Cardiac septum (tissue), 1 donor: ENCODE results near the gene VPS45. TPM values are rescaled to one million over a fixed set of nuclear protein-coding genes. Genes with fewer than 3 reads are reported as not detected.
"Not testable (repeated sequence)": the region's sequence is repeated elsewhere in the genome, so short reads cannot be mapped to it uniquely, and the experiment has no call there.

Experiments
- DNase-seq: peaks from one replicate; pipeline ENCODE4 v3.0.0-alpha.2; 2020; ENCODE audit warnings: low spot score
- intact Hi-C: fragments of 100-400 bp; cut with DNase I; formaldehyde crosslinking; loops from one replicate; pipeline ENCODE4 v1.14.0; 2022
- total RNA-seq: library from RNA; stranded (reverse); fragmentation: NEBNext Ultra II Directional; extraction: Animal tissue kit (Norgen Biotek cat#: 25700); gene quantifications from one replicate; pipeline ENCODE4 v1.2.1, GENCODE V29; 2021
- donor health status: DM: no; HTN: no; CAD: no.

The VPS45 gene
- total RNA-seq, 1 donor from 2014 or later: 71.6 TPM

DNA sequence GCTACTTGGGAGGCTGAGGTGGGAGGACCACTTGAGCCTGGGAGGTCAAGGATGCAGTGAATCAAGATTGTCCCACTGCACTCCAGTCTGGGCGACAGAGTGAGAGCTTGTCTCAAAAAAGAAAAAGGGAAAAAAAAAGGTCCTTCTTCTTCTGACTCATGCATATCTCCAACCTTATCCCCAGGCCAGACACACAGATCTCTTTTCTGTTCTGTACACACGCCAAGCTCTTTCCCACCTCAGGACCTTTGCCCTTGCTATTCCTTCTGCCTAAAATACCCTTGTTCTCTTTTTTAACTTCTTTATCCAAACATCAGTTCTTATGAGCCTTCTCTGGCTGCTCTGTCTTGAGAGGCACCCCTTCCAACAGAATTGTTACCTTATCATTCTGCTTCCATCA is 104.2 kb downstream of the VPS45 start:
- DNase-seq: no peak
- intact Hi-C loops: no loop called here

- no peak for DNase-seq
- intact Hi-C loops: no loop called here
These were observed 105.6 kb downstream of the VPS45 start for GRCh38 chr1:150173141-150173585.

GRCh38 chr1:150176593-150176992 is 109.0 kb downstream of the VPS45 start:
- no peak for DNase-seq
- intact Hi-C loops: no loop called here

DNA sequence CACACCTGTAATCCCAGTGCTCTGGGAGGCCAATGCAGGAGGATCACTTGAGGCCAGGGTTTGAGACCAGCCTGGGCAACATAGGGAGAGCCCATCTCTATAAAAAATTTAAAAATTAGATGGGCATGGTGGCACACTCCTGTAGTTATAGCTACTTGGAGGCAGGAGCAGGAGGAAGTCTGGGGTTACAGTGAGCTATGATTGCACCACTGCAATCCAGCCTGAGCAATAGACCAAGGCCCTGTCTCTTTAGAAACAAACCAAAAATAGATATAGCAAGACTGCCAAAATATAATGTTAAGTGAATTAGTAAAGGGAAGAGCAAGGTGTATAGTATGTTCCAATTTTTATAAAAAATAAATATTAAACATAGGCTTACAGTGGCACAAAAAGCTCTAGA is 111.0 kb downstream of the VPS45 start:
- intact Hi-C loops: no loop called here
- no peak for DNase-seq

- no peak for DNase-seq
- intact Hi-C loops: no loop called here
These were observed 112.3 kb downstream of the VPS45 start for GRCh38 chr1:150179867-150180266.

DNA sequence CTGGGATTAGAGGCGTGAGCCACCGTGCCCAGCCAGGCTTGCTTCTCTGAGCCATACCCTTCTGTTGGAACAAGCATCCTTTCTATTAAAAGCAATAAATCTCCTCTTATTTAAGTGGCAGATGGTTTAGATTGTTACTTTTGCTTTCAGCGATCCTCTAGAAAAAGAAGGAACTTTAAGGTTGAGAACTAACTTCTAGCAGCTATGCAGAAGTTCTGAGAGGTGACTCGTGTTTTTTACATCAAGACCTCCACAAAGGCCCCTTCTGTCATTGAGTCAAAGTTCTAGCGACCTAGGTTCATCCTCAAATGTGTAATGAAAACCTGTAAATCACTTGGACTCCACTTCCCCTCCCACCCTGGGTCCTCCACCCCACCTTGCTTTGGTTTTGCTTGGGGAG is 112.9 kb downstream of the VPS45 start:
- intact Hi-C loops: no loop called here
- no peak for DNase-seq

GRCh38 chr1:150182247-150182646 is 114.7 kb downstream of the VPS45 start:
- DNase-seq: no peak
- intact Hi-C loops: no loop called here

DNA sequence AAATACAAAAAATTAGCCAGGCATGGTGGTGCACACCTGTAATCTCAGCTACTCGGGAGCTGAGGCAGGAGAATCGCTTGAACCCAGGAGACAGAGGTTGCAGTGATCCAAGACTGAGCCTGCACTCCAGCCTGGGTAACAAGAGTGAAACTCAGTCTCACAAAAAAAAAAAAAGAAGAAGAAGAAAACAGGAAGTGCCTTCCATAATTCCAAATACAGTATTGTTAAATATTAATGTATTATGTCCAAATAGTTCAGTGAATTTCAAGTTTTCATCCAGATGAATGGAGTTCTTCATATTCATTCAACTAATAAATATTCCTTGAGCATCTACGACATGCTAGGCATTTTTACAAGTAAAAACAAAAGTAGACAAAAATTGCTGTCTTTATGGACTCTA is 115.5 kb downstream of the VPS45 start:
- DNase-seq: no peak
- intact Hi-C loops: no loop called here

DNA sequence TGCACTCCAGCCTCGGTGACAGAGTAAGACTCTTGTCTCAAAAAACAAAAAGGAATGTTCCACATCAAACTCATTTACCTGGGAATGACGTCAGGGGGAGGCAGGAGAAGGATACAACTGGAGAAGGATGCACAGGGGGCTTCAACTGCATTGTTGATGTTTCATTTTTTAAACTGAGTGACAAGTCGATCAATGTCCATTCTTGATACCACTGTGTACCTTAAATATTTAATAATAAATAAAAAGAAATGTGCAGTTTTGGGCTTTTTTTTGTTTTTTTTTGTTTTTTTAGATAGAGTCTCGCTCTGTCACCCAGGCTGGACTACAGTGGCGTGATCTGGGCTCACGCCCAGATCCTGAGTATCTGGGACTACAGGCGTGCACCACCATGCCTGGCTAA is 117.9 kb downstream of the VPS45 start:
- intact Hi-C loops: loop anchor here (5.0 kb wide), 1 partner anchor 223 kb away; no protein-coding TSS in a partner anchor
- no peak for DNase-seq

DNA sequence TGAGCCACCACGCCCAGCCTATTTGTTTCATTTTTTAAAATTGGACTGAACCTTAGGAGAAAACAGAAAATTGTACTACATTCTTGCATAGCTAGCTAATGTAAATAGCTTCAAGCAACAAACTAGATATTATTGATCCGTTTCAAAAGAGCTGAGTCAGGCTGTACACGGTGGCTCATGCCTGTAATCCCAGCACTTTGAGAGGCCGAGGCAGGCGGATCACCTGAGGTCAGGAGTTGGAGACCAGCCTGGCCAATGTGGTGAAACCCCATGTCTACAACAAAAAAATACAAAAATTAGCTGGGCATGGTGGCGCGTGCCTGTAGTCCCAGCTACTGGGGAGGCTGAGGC is 118.8 kb downstream of the VPS45 start:
- not testable (repeated sequence) for DNase-seq
- intact Hi-C loops: loop anchor here (5.0 kb wide), 1 partner anchor 224 kb away; no protein-coding TSS in a partner anchor

DNA sequence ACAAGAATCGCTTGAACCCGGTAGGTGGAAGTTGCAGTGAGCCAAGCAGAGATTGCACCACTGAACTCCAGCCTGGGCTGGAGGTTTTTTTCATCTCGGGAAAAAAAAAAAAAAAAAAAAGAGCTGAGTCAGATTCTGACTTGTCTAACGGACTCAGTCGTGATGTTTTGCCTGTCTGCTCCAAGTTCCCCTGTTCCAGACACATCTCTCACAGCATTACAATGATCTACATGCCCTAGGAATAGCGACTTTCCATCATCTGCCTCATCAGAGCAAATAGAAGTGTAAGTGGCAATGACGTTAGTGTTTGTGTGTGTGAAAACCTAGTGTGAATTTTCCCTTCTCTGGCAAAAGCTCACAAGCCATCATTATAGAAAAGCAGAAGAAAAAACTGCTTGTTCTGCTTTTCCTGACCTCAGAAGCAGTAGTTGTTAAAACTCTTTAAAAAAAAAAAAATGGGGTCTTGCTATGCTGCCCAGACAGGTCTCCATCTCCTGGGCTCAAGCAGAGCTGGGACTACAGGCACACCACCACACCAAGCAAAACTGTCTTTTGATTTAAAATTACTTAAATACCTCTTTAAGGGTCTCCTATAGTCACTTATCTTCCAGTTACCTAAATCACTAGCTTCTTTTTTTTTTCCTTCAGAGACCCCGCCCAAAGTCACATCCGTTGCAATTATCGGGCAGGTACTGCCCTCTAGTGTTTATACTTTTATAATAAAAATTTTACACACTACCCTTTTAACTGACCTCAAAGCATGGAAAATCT is 119.4 kb downstream of the VPS45 start:
- intact Hi-C loops: loop anchor here (5.0 kb wide), 1 partner anchor 225 kb away; no protein-coding TSS in a partner anchor
- DNase-seq: no peak

GRCh38 chr1:150187560-150187931 is 120.0 kb downstream of the VPS45 start:
- intact Hi-C loops: loop anchor here (5.0 kb wide), 1 partner anchor 225 kb away; no protein-coding TSS in a partner anchor
- no peak for DNase-seq

- no peak for DNase-seq
- intact Hi-C loops: no loop called here
These were observed 124.4 kb downstream of the VPS45 start for GRCh38 chr1:150192012-150192411.

- no peak for DNase-seq
- intact Hi-C loops: no loop called here
These were observed 126.9 kb downstream of the VPS45 start for GRCh38 chr1:150194381-150195031.

Other genes starting within 250 kb of the VPS45 start
- gene BOLA1, start 168.2 kb upstream of the VPS45 start, total RNA-seq: 13.8 TPM
- 0.83 TPM for gene SV2A, start 149.9 kb upstream of the VPS45 start, total RNA-seq
- gene SF3B4, start 140.0 kb upstream of the VPS45 start, total RNA-seq: 30.3 TPM
- gene MTMR11, start 130.9 kb upstream of the VPS45 start, total RNA-seq: 6.1 TPM
- gene OTUD7B, start 57.0 kb upstream of the VPS45 start, total RNA-seq: 32.6 TPM
- 88.8 TPM for gene PLEKHO1, start 82.1 kb downstream of the VPS45 start, total RNA-seq
- gene ANP32E, start 168.3 kb downstream of the VPS45 start, total RNA-seq: 55.3 TPM
- 0.51 TPM for gene CA14, start 190.0 kb downstream of the VPS45 start, total RNA-seq
- 57.3 TPM for gene APH1A, start 201.2 kb downstream of the VPS45 start, total RNA-seq
- 11.9 TPM for gene C1orf54, start 205.0 kb downstream of the VPS45 start, total RNA-seq
- 10.0 TPM for gene CIART, start 214.8 kb downstream of the VPS45 start, total RNA-seq
- gene MRPS21, start 226.1 kb downstream of the VPS45 start, total RNA-seq: 67.8 TPM